ENCODE data around the gene TANC2.
"Not testable (repeated sequence)": the region's sequence is repeated elsewhere in the genome, so short reads cannot be mapped to it uniquely, and the experiment has no call there.

Gene TANC2

GRCh38 chr17:62964506-62964905, 1.5 kb upstream of the TANC2 start:
- DNase-seq (ENCODE audit: low spot score): no peak

- no peak for DNase-seq (ENCODE audit: low spot score)
Measured at GRCh38 chr17:62965174-62965685, 805 bp upstream of the TANC2 start.

GRCh38 chr17:62966426-62967204, 580 bp downstream of the TANC2 start:
- peak; percentile 34 for DNase-seq (ENCODE audit: low spot score)

GRCh38 chr17:62967205-62967529, 1.1 kb downstream of the TANC2 start:
- DNase-seq (ENCODE audit: low spot score): no peak

GRCh38 chr17:62968445-62968923, 2.4 kb downstream of the TANC2 start:
- peak; percentile 90 for DNase-seq (ENCODE audit: low spot score)

GRCh38 chr17:62970610-62971009, 4.6 kb downstream of the TANC2 start:
- DNase-seq (ENCODE audit: low spot score): no peak

GRCh38 chr17:62971853-62972252, 5.8 kb downstream of the TANC2 start:
- DNase-seq (ENCODE audit: low spot score): no peak

- no peak for DNase-seq (ENCODE audit: low spot score)
Measured at GRCh38 chr17:62974788-62975187, 8.8 kb downstream of the TANC2 start.

GRCh38 chr17:62975206-62975605, 9.2 kb downstream of the TANC2 start:
- DNase-seq (ENCODE audit: low spot score): no peak

- DNase-seq (ENCODE audit: low spot score): not testable (repeated sequence)
Measured at GRCh38 chr17:62976643-62977231, 10.7 kb downstream of the TANC2 start.

GRCh38 chr17:62980842-62981241, 14.8 kb downstream of the TANC2 start:
- DNase-seq (ENCODE audit: low spot score): no peak

GRCh38 chr17:62981933-62982332, 15.9 kb downstream of the TANC2 start:
- peak; percentile 14 for DNase-seq (ENCODE audit: low spot score)

GRCh38 chr17:62984801-62985200, 18.8 kb downstream of the TANC2 start:
- DNase-seq (ENCODE audit: low spot score): no peak

GRCh38 chr17:62986549-62986948, 20.5 kb downstream of the TANC2 start:
- DNase-seq (ENCODE audit: low spot score): no peak

GRCh38 chr17:62987136-62987535, 21.1 kb downstream of the TANC2 start:
- DNase-seq (ENCODE audit: low spot score): no peak

- DNase-seq (ENCODE audit: low spot score): no peak
Measured at GRCh38 chr17:62989501-62989900, 23.5 kb downstream of the TANC2 start.

GRCh38 chr17:62994931-62995330, 28.9 kb downstream of the TANC2 start:
- no peak for DNase-seq (ENCODE audit: low spot score)

- peak; percentile 20 for DNase-seq (ENCODE audit: low spot score)
Measured at GRCh38 chr17:62995377-62995885, 29.4 kb downstream of the TANC2 start.

GRCh38 chr17:62996221-62996620, 30.2 kb downstream of the TANC2 start:
- no peak for DNase-seq (ENCODE audit: low spot score)

GRCh38 chr17:62998166-62998565, 32.1 kb downstream of the TANC2 start:
- no peak for DNase-seq (ENCODE audit: low spot score)

- no peak for DNase-seq (ENCODE audit: low spot score)
Measured at GRCh38 chr17:62998665-62999393, 32.8 kb downstream of the TANC2 start.

- DNase-seq (ENCODE audit: low spot score): no peak
Measured at GRCh38 chr17:62999736-63000135, 33.7 kb downstream of the TANC2 start.

Data from AG08395 (cell line).